GM23338 (cell line): ENCODE results near the gene CD19. TPM values are rescaled to one million over a fixed set of nuclear protein-coding genes. Genes with fewer than 3 reads are reported as not detected.

Experiments used
- polyA plus RNA-seq: library from polyadenylated mRNA; unstranded; fragments of >200 nt; fragmentation: Nextera tagmentation; extraction: Ambion mirVana; gene quantifications from 2 replicates; pipeline ENCODE4 v1.2.1, GENCODE V29; 2016
- total RNA-seq: library from RNA; depleted of rRNA; stranded (reverse); fragments of >200 nt; shearing (Covaris generic); gene quantifications from 2 replicates; pipeline ENCODE4 v1.2.3, GENCODE V29; 2014; rRNA removed

Gene CD19
- total and polyA plus RNA-seq, 2 experiments from 2014 or later = 0.83 to 1.9 TPM

Other genes with a start within 250 kb of the CD19 start
- 334 and 368 TPM in 2 replicates for gene EIF3C, start 220.5 kb upstream of the CD19 start, total RNA-seq
- 1,247 and 1,475 TPM in 2 replicates for gene EIF3C, start 220.5 kb upstream of the CD19 start, polyA plus RNA-seq
- 6.2 and 9.9 TPM in 2 replicates for gene NPIPB9, start 180.2 kb upstream of the CD19 start, total RNA-seq
- gene NPIPB9, start 180.2 kb upstream of the CD19 start, polyA plus RNA-seq = 0.71 and 2.1 TPM in 2 replicates
- gene ATXN2L, start 109.0 kb upstream of the CD19 start, total RNA-seq = 192 TPM in 2 replicates
- 132 and 134 TPM in 2 replicates for gene ATXN2L, start 109.0 kb upstream of the CD19 start, polyA plus RNA-seq
- gene TUFM, start 85.6 kb upstream of the CD19 start, total RNA-seq = 162 and 192 TPM in 2 replicates
- gene TUFM, start 85.6 kb upstream of the CD19 start, polyA plus RNA-seq = 246 and 248 TPM in 2 replicates
- 17.2 and 27.5 TPM in 2 replicates for gene SH2B1, start 68.1 kb upstream of the CD19 start, total RNA-seq
- gene SH2B1, start 68.1 kb upstream of the CD19 start, polyA plus RNA-seq = 12.2 and 13.6 TPM in 2 replicates
- 0.08 and 0.73 TPM in 2 replicates for gene ATP2A1, start 53.5 kb upstream of the CD19 start, total RNA-seq
- gene ATP2A1, start 53.5 kb upstream of the CD19 start, polyA plus RNA-seq = 3.2 and 4.0 TPM in 2 replicates
- 25.2 and 27.2 TPM in 2 replicates for gene RABEP2, start 6.7 kb upstream of the CD19 start, total RNA-seq
- 11.8 and 13.0 TPM in 2 replicates for gene RABEP2, start 6.7 kb upstream of the CD19 start, polyA plus RNA-seq
- gene NFATC2IP, start 19.0 kb downstream of the CD19 start, total RNA-seq = 64.2 and 65.4 TPM in 2 replicates
- 22.8 and 23.5 TPM in 2 replicates for gene NFATC2IP, start 19.0 kb downstream of the CD19 start, polyA plus RNA-seq
- gene SPNS1, start 42.8 kb downstream of the CD19 start, total RNA-seq = 30.0 and 48.5 TPM in 2 replicates
- 37.2 and 38.0 TPM in 2 replicates for gene SPNS1, start 42.8 kb downstream of the CD19 start, polyA plus RNA-seq
- 0.19 and 2.4 TPM in 2 replicates for gene LAT, start 53.1 kb downstream of the CD19 start, total RNA-seq
- gene LAT, start 53.1 kb downstream of the CD19 start, polyA plus RNA-seq = 1.3 and 2.2 TPM in 2 replicates